RWPE1 (cell line): ENCODE measurements around the gene CETN2.
"Not testable (repeated sequence)": the region's sequence is repeated elsewhere in the genome, so short reads cannot be mapped to it uniquely, and the experiment has no call there.

Experiments used
- CTCF ChIA-PET: fragments of 350-600 bp; sonication (Branson Sonifier 250); formaldehyde crosslinking; extraction: SDS; loops from one replicate; lab custom pipeline; 2021; lab: Yijun Ruan, JAX
- POLR2A ChIA-PET: fragments of 400-600 bp; formaldehyde crosslinking; extraction: SDS; loops from one replicate; lab custom pipeline; 2020; ENCODE audit warnings: antibody characterized with exemption; ENCODE audit not compliant: low non-redundant PET; lab: Yijun Ruan, JAX
- DNase-seq: peaks from one replicate; pipeline ENCODE4 v3.0.0; 2012; ENCODE audit warnings: low spot score
- H3K27ac ChIP-seq: fragments of 450-650 bp; 2 replicates; pipeline ENCODE4 v1.5.1; 2017
- TF ChIP-seq, protein P1 (sequence below): fragments of 450-650 bp; conservative IDR thresholded peaks from 2 replicates; pipeline ENCODE4 v1.5.1; 2017; ENCODE audit warnings: low read depth, mild to moderate bottlenecking

CETN2 gene

DNA sequence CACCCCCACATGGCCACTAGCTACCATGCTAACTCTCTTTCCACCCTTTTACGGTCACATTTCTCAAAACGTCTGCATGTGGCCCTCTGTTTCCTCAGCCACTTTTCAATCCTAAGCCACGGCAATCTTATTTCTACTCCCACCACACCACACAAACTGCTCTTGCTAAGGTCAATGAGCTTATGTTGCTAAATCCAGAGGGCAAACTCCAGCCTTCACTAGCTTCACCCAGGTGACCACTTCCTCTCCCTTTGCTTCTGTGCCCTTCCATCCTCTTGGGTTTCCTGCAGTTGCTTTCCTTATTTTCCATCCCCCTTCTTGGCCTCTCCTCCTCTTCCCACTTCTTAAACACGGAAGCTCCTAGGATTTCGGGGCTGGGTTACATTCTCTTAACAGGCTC lies 16.5 kb downstream of the CETN2 start:
- ChIA-PET CTCF (no interaction called here), POLR2A (no interaction called here)
- DNase-seq, result no peak
- no peak overlapping the region for H3K27ac ChIP-seq
- TF ChIP-seq, protein P1, sequence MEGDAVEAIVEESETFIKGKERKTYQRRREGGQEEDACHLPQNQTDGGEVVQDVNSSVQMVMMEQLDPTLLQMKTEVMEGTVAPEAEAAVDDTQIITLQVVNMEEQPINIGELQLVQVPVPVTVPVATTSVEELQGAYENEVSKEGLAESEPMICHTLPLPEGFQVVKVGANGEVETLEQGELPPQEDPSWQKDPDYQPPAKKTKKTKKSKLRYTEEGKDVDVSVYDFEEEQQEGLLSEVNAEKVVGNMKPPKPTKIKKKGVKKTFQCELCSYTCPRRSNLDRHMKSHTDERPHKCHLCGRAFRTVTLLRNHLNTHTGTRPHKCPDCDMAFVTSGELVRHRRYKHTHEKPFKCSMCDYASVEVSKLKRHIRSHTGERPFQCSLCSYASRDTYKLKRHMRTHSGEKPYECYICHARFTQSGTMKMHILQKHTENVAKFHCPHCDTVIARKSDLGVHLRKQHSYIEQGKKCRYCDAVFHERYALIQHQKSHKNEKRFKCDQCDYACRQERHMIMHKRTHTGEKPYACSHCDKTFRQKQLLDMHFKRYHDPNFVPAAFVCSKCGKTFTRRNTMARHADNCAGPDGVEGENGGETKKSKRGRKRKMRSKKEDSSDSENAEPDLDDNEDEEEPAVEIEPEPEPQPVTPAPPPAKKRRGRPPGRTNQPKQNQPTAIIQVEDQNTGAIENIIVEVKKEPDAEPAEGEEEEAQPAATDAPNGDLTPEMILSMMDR, result no peak

DNA sequence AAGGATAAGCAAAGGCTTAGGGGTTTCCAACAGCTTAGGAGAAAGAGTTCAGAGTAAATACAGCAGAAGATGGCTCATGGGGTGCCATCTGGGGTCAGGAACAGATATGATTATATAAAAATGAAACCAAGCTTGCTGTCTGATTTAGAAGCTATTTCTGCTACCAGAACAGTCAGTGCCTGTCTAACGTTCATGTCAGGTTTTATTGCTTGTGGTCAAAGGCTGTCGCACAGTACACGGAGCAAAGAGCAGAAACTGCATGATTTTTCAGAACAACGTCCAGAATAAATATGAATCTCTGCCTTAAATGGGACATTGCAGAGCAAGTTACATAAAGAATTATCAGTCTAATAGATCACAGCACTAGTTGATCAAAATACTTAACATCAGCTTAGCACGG lies 17.4 kb downstream of the CETN2 start:
- TF ChIP-seq, protein P1, result no peak
- ChIA-PET POLR2A (no interaction called here), CTCF (no interaction called here)
- H3K27ac ChIP-seq, result no peak overlapping the region
- no peak for DNase-seq

DNA sequence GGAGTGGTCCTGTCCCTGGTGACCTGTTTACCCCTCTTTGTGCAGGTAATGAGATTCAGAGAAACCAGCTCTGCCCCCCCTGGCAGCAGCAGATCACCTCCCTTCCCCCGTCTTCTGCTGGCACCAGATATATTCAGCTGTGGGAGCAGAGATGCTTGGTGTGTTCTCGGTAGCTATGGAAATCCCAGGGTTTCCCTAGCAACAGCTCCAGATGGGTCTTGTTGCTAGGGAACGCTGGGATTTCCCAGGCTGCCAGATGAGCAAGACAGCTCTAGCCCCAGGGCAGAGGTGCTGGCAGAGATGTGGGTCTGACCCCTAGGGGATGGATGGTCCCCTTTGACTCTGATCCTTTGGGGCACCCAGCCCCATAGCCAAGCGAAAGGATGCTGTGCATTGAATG lies 20.2 kb downstream of the CETN2 start:
- CTCF ChIA-PET, result interaction anchor here (1.6 kb wide), 1 partner anchor 11 kb away, joined by 5 read pairs; no protein-coding TSS in a partner anchor
- DNase-seq, result no peak
- TF ChIP-seq, protein P1, result no peak
- no peak overlapping the region for H3K27ac ChIP-seq
- POLR2A ChIA-PET, result no interaction called here

DNA sequence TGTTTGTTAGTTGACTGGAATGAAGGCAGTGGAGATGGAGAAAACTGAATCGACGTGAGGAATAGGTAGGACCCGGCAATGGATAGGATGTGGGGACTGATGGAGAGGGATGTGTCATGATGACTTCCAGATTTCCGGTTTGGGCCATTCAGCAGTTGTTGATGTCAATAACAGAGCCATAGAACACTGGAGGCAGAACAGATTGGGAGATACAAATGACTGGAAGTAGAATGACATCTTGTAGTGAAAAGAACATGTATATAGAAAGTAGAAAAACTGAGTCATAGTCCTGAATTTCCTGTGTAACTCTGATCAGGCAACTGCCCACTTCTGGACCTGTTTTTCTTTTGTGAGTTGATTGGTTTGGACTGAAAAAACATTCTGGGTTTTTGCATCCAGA lies 24.5 kb downstream of the CETN2 start:
- CTCF ChIA-PET, result interaction anchor here (0.6 kb wide), 1 partner anchor 164 kb away, joined by 3 read pairs; no protein-coding TSS in a partner anchor
- H3K27ac ChIP-seq, result no peak overlapping the region
- POLR2A ChIA-PET, result no interaction called here
- TF ChIP-seq, protein P1, result no peak
- no peak for DNase-seq

DNA sequence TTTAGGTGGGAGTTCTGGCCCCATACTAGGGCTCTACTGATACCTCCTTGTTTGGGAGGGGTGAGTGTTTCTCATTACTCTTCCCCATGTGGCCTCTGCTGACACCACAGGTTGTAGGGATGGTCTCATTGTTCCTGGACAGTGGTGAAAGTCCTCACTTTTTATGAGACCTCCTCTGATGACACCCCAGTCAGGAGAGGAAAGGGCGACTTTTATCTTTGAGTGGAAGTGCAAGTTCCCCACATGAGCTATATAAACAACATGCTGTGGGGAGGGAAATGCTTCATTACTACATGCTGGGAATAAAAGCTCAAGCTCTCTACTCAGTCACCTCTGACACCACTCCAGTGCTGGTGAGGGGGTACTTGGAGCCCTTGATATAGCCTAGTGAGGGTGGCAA lies 31.6 kb downstream of the CETN2 start:
- no peak overlapping the region for H3K27ac ChIP-seq
- no peak for DNase-seq
- TF ChIP-seq, protein P1, result no peak
- POLR2A ChIA-PET, result no interaction called here
- CTCF ChIA-PET, result no interaction called here

DNA sequence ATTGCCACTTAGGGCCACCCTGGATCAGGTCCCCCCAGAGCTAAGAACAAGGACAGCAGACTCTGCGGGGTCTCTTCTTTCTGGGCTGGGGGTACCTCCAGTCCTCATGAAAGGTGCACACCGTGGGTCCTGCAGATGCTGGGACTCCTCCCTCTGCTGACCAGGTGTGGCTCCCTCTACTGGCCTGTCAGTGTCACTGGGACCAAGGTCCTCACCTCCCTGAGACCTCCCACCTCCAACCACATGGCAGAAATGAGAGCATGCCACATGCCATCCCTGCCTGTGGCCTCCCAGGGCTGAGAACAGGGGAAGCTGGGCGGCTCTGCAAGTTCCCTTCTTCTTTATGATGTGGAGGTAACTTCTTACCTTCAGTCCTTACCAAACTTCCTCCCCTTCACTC lies 43.5 kb downstream of the CETN2 start:
- H3K27ac ChIP-seq, CTCF ChIA-PET, POLR2A ChIA-PET, DNase-seq: not testable (repeated sequence)
